ENCODE data around the gene RNASEH2B.

The RNASEH2B gene

DNA sequence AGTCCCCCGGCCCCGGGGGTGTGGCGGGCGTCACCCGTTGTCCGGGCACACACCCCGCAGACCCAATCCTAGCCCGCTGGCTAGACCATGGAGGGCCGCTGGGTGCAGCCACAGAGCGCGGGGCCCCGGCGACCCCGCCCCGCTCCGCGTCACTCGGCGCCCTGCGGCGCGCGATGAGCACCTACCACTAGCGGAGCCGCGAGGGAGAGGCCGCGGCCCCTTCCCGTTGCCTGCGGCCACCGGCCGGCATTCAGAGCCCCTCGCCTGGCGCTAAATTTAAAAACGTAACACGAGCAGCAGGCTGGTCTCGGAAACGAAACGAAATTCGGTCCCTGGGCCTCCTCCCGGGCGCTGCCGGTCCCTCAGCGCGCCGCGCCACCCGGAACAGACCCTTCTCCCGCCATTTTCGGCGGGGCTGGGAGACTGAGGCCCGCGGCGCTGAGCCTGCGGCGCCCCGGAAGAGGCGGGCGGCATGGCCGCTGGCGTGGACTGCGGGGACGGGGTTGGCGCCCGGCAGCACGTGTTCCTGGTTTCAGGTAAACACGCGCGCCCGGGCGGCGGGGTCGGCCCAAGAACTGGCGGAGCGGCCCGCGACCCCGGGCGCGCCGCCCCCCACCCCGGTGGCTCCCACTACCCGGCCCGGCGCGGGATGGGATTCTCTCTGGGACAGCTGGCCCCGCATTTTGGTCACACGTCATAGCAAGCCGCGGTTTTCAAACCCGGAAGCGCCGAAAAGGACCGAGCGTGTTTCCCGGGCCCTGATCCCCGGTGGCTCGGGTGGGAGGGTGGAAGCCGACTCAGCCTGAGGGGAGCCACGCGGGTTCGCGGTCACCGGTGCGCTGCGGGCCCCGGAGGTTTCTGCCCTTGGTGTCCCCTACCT lies at the start of gene RNASEH2B:
Gene RNASEH2B (plus strand): TSS at position 187 of the 880 bp plus-strand sequence. CDS start 286 bp downstream, at position 473.
- no peak for FAIRE-seq

DNA sequence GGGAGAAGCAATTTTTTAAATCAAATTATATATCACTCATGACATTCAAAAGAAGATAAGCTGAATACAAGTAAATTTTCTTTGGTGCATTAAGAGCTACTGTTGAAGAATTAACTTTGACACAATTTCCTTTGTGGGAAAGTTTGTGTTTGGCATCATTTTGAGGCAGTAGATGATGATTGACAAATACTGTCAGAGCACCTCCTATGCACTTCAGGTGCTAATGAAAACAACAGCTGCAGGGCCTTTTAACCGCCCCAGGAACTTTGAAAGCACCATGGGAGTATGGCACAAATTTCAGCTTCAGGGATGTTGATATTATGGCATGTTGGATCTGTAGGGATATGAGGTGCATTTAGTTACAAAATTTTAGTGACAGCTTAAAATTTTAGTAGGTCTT lies 45.1 kb upstream of the RNASEH2B start:
- no peak for FAIRE-seq

DNA sequence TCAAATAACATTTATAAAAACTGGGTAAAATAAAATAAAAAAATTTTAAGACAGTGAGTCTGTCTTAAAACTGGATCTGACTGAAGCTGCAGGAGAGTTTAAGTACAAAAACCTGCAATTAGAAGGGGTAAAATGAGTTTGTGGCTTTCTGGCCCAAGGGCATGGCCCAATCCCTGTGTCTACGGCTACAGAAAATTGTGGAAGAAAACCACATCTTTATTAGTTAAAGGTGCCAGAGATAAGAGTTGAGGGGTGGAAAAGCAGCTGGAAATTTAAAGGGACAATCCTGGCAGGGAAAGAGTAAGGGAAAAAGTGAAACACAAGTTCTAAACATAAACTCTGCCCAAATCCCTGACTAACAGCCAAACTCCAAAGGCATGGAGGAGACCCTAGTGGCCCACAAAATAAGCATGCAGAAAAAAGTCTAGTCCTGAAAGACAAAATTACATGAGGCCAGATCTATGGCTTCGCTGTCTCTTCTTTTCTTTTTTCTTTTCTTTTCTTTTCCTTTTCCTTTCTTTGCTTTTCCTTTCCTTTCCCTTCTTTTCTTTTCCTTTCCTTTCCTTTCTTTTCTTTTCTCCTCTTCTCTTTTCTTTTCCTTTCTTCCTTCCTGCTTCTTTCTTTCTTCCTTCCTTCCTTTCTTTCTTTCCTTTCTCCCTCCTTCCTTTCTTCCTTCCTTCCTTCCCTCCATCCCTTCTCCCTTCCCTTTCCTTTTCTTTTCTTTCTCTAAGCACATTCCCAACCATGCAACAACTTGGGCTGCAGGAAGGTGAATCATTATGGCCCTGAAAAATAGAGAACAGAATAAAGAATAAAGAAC lies 42.6 kb upstream of the RNASEH2B start:
- no peak for FAIRE-seq

GRCh38 chr13:50867637-50867945 lies 42.0 kb upstream of the RNASEH2B start:
- no peak for FAIRE-seq

- no peak for FAIRE-seq
Measured at GRCh38 chr13:50871405-50871804, 38.2 kb upstream of the RNASEH2B start.

DNA sequence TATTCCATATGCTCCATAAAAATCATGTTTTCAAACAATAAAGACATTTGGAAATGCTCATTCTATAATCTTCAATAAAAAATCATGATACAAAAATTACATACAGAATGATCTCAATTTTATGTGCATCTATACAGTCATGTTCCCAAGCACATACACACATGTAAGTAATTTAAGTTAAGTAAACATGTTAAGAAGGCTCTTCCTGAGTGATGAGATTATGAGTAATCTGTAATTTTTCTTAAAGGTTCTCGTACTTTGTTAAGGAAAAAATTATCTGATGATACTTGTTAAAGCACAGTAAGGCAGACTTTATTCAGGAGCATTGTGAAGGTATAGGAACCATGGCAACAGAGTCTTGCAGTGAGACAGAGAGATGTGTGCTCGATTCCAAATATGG lies 36.1 kb upstream of the RNASEH2B start:
- FAIRE-seq: no peak

DNA sequence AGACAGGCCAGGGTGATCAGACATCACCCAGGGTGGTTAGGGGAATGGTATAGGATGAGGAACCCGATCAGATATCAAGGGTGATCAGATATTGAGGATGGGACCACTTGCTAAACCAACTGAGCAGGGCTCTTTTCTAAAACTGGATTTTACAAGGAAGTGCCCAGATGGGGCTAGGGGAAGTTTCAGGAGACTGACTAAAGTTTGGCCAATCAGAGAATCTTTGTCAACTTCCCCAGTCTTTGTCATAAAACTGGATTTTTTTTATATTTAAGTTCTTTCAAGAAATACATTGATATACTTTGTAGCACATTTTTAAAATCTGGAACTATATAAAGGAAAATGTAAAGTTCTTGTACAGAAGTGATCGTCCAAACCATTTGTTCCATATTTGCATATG lies 35.6 kb upstream of the RNASEH2B start:
- FAIRE-seq: no peak

DNA sequence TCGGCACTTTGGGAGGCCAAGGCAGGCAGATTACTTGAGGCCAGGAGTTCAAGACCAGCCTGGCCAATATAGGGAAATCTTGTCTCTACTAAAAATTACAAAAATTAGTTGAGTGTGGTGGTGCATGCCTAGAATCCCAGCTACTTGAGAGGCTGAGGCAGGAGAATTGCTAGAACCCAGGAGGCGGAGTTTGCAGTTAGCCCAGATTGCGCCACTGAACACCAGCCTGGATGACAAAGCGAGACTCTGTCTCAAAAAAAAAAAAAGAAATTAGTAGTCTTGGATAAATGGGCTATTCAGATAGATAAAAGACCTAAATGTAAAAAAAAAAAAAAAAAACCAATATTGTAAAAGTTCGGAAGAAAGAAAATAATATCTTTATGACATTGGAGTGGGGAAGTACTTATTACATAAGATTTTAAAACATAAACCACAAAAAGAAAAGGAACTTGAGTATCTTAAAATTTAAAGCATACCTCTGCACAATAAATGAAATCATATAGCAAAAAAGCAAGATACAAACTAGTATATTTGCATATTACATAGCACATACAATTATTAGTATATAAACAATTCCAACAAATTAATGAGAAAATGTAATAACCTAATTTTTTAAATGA lies 26.7 kb upstream of the RNASEH2B start:
- FAIRE-seq: peak; percentile 37

GRCh38 chr13:50883728-50884127 lies 25.9 kb upstream of the RNASEH2B start:
- FAIRE-seq: no peak

DNA sequence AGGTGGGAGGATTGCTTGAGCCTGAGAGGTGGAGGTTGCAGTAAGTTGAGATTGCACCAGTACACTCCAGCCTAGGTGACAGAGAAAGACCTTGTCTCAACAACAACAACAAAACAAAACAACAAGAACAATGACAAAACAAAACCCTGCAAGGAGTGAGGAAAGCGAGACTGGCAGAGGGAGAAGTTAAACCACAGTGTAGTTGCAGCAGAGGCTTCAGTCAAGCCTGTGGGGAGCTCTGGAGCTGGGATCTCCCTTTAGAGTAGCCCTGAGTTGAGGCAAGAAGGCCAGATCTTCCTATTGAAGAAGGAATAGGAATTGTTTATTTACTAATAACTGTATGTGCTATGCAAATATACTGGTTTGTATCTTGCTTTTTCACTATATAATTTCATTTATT lies 25.3 kb upstream of the RNASEH2B start:
- no peak for FAIRE-seq

DNA sequence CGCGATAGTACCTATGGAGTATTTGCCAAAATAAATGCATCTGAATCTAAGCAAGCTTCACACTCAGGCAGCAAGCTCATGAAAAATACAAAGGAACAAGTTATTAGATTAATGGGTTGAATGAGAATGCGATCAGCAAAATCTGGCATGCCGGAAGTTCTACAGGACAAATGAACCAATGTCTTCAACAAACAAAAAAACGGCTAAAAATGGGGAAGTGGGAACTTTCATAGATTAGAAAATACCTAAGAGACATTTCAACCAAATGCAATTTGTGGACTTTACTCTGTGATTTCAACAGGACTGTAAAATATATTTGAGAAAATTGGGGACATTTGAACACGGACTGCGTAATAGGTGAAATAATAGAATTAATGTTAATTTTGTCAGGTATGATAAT lies 22.4 kb upstream of the RNASEH2B start:
- no peak for FAIRE-seq

- FAIRE-seq: no peak
Measured at GRCh38 chr13:50888362-50888761, 21.2 kb upstream of the RNASEH2B start.

- no peak for FAIRE-seq
Measured at GRCh38 chr13:50889317-50889716, 20.3 kb upstream of the RNASEH2B start.

DNA sequence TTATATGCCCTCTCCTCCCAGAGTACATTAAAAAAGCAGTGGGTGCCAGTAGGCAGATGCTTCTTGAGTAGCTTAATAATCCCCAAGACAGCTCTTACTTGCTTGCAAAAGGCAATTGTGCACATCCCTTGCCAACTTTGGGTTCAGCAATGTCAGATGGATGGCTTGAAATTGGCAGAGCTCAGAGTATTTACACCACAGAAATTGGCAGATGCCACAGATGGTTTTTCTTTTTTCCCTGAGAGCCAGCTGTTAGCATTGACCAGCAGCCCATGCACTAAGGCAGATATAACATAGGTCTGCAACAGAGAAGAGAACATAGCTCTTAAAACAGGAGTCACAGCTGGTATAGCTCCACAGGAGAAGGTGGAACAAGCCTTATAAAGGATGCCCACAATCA lies 18.4 kb upstream of the RNASEH2B start:
- no peak for FAIRE-seq

DNA sequence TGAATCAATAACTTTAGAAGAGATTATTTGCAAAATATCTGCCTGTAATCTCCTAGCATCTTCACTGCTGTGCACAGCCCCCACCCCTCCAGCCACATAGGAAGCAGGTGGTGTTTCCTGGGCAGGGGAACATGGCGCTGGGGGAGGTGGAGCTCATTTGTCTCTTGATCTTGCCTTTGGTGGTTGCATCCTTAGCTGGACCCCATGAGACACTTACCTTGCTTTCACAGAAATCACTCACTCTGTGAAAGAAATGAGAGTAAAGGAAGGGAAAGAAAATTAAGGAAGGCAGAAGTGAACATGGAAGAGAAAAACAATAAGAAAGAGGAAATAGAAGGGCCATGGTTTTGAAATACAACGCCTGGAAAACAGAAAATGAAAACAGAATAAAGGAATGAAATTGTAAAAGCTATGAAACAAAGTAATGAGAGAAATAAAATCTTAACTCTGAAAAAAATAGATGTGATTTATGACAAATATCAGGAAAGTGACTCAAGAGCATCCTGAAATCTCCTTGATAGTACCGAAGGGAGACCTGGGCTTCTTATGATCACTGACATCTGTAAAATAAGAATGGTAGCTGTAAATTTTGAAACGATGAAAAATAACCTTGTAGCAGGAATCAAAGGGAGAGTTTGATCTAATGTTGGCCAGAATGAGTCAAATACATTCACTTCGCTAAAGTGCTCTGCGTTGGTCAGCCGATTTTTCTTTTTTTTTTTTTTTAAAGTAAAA lies 17.2 kb upstream of the RNASEH2B start:
- FAIRE-seq: no peak

- FAIRE-seq: no peak
Measured at GRCh38 chr13:50893211-50893852, 16.3 kb upstream of the RNASEH2B start.

GRCh38 chr13:50894012-50894411 lies 15.6 kb upstream of the RNASEH2B start:
- no peak for FAIRE-seq

DNA sequence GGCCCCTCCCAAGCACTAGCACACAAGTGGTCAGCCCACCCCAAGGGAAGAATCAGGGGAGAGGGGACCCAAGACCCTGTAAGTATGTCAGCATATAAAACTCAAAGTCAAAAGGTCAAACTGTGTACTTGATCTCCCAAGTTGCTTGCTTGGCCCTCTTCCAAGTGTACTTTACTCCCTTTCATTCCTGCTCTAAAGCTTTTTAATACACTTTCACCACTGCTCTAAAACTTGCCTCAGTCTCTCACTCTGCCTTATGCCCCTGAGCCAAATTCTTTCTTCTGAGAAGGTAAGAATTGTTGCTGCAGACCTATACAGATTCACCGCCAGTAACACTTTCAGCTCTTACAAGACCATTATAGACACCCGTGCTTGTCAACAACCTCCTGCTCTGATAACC lies 15.1 kb upstream of the RNASEH2B start:
- FAIRE-seq: no peak

DNA sequence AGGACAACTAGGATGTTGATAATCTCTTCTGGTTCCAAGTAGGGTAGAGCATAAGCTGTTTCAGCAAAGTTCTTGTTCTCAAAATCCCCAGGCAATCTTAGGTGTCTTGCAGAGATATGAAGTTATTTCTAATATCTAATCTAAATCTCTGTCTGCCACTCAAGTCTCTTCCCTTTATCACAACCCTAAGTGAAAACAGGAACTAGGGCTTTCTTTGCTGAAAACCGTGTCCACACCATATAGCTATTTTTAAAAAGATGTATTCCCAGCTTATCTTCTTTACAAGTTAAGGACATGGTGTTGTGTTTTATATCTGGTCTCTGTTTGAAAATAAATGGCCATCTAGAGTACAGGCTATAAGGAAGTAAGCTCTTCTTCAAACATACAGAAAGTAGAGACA lies 11.3 kb upstream of the RNASEH2B start:
- no peak for FAIRE-seq

DNA sequence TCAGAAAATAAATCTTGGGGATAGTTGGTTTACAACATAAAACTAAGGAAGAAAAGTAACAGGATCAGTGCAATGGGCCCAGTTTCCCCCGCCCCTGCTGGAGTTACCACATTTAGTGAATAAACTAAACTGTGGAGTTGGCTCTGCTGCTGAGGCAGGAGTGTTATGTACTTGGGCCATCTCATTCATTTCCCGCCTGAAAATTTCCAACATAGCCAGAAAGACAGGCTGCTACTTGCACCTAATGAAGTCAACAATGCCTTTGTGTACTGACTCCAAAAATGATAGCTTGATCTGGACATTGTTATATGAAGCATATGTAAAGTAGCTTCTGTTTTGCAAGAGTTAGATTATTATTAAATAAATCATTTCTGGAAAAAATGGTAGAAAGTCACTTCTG lies 7.9 kb upstream of the RNASEH2B start:
- FAIRE-seq: no peak

- no peak for FAIRE-seq
Measured at GRCh38 chr13:50905256-50905655, 4.3 kb upstream of the RNASEH2B start.

GRCh38 chr13:50907781-50908180 lies 1.8 kb upstream of the RNASEH2B start:
- no peak for FAIRE-seq

GRCh38 chr13:50908371-50908770 lies 1.2 kb upstream of the RNASEH2B start:
- FAIRE-seq: no peak

Data from TTC549 (cell line).